Measurements from ENCODE around the gene SLIT2.

SLIT2 gene

GRCh38 chr4:20251796-20252655 lies at the start of gene SLIT2:
Gene SLIT2 (plus strand): TSS chr4:20251905. CDS start chr4:20253816, 1,911 bp downstream.
- peak; percentile 53 for DNase-seq

GRCh38 chr4:20203508-20203907 lies 48.2 kb upstream of the SLIT2 start:
- DNase-seq = no peak

GRCh38 chr4:20217521-20217920 lies 34.2 kb upstream of the SLIT2 start:
- no peak for DNase-seq

GRCh38 chr4:20217951-20218350 lies 33.8 kb upstream of the SLIT2 start:
- DNase-seq = no peak

- DNase-seq = no peak
These were observed 32.2 kb upstream of the SLIT2 start for GRCh38 chr4:20219521-20219920.

GRCh38 chr4:20237894-20238537 lies 13.7 kb upstream of the SLIT2 start:
- DNase-seq = no peak

GRCh38 chr4:20248155-20248558 lies 3.5 kb upstream of the SLIT2 start:
- peak; percentile 23 for DNase-seq

GRCh38 chr4:20249333-20249732 lies 2.4 kb upstream of the SLIT2 start:
- no peak for DNase-seq

- no peak for DNase-seq
These were observed 492 bp upstream of the SLIT2 start for GRCh38 chr4:20251031-20251795.

GRCh38 chr4:20252656-20253282 lies 1.1 kb downstream of the SLIT2 start:
- DNase-seq = peak; percentile 29

GRCh38 chr4:20253283-20253734 lies 1.6 kb downstream of the SLIT2 start:
- DNase-seq = no peak

GRCh38 chr4:20253735-20254409 lies 2.2 kb downstream of the SLIT2 start:
- no peak for DNase-seq

- DNase-seq = peak; percentile 6
These were observed 3.0 kb downstream of the SLIT2 start for GRCh38 chr4:20254511-20255250.

GRCh38 chr4:20255251-20255586 lies 3.5 kb downstream of the SLIT2 start:
- no peak for DNase-seq

GRCh38 chr4:20255823-20256222 lies 4.1 kb downstream of the SLIT2 start:
- DNase-seq = no peak

- DNase-seq = no peak
These were observed 4.7 kb downstream of the SLIT2 start for GRCh38 chr4:20256381-20256881.

GRCh38 chr4:20259707-20260106 lies 8.0 kb downstream of the SLIT2 start:
- no peak for DNase-seq

- DNase-seq = no peak
These were observed 9.1 kb downstream of the SLIT2 start for GRCh38 chr4:20260821-20261220.

- DNase-seq = no peak
These were observed 10.5 kb downstream of the SLIT2 start for GRCh38 chr4:20262221-20262620.

- DNase-seq = no peak
These were observed 13.0 kb downstream of the SLIT2 start for GRCh38 chr4:20264688-20265087.

- DNase-seq = no peak
These were observed 14.0 kb downstream of the SLIT2 start for GRCh38 chr4:20265726-20266125.
